HCT116 (cell line): ENCODE results near the gene ALKBH1. TPM values are rescaled to one million over a fixed set of nuclear protein-coding genes. Genes with fewer than 3 reads are reported as not detected.

Source experiments
- ATAC-seq: fragments of 200-7000 bp; cut with Tn5 transposase; 2 replicates; pipeline ENCODE4 v1.9.1; 2020; ENCODE audit warnings: mild to moderate bottlenecking, moderate library complexity
- BruUV-seq: library from RNA; stranded (reverse); fragments of 400-500 nt; replicated peaks from 2 replicates; lab custom pipeline; 2021; lab: Mats Ljungman, UMichigan
- CTCF ChIA-PET: fragments of 300-600 bp; sonication (Branson Sonifier 250); formaldehyde crosslinking; loops from one replicate; lab custom pipeline; 2021; ENCODE audit warnings: antibody characterized with exemption; lab: Charles Lee
- POLR2A ChIA-PET: fragments of 300-600, 350-600 bp; sonication (Branson Sonifier 250); formaldehyde crosslinking; loops from one replicate; lab custom pipeline; 2021; ENCODE audit warnings: antibody characterized with exemption; lab: Charles Lee
- RAD21 ChIA-PET, 2 experiments: fragments of 300-600 bp; sonication (Branson Sonifier 250); formaldehyde crosslinking; loops; one replicate each; lab custom pipeline; 2023; ENCODE audit warnings: low total read pairs in 2 of 2; ENCODE audit not compliant: uncharacterized antibody in 2 of 2, unreplicated experiment in 2 of 2, low non-redundant PET in 1 of 2; lab: Charles Lee
- DNase-seq: peaks from one replicate; pipeline ENCODE4 v3.0.0-alpha.2; 2010; ENCODE audit warnings: low read depth, low spot score
- H2AFZ ChIP-seq: fragments of 200-600 bp; shearing (Covaris generic), sonication (generic); 2 replicates; pipeline ENCODE4 v1.6.1; 2017; ENCODE audit warnings: low read depth, mixed run types, mixed read lengths, antibody characterized with exemption, low read length; ENCODE audit not compliant: poor library complexity, severe bottlenecking
- H3K27ac ChIP-seq: 2 replicates; pipeline ENCODE4 v1.5.1; 2012; ENCODE audit warnings: low read depth, low read length
- H3K27me3 ChIP-seq: fragments of 200-600 bp; sonication (generic); 2 replicates; pipeline ENCODE4 v1.6.1; 2016; ENCODE audit warnings: mixed run types, low read length, mixed read lengths; ENCODE audit not compliant: insufficient read depth
- H3K36me3 ChIP-seq, 2 experiments: fragments of 200-500 bp in 1 of 2; fragments of 200-600 bp in 1 of 2; sonication (Bioruptor generic) in 1 of 2; sonication (generic) in 1 of 2; 2 replicates each; pipeline versions ENCODE4 v1.5.1 to v1.6.1; 2014 to 2016; ENCODE audit warnings: low read length in 2 of 2, inconsistent platforms in 1 of 2, mixed read lengths in 1 of 2, mixed run types in 1 of 2; ENCODE audit not compliant: insufficient read depth in 2 of 2, control insufficient read depth in 1 of 2
- H3K4me1 ChIP-seq, 2 experiments: fragments of 200-600 bp in 1 of 2; sonication (generic) in 1 of 2; 2 replicates each; pipeline versions ENCODE4 v1.5.1 to v1.6.1; 2012 to 2017; ENCODE audit warnings: low read length in 2 of 2, inconsistent platforms in 1 of 2, mild to moderate bottlenecking in 1 of 2, mixed read lengths in 1 of 2, mixed run types in 1 of 2, moderate library complexity in 1 of 2; ENCODE audit not compliant: insufficient read depth in 2 of 2, control insufficient read depth in 1 of 2
- H3K4me2 ChIP-seq: fragments of 200-600 bp; sonication (generic); 2 replicates; pipeline ENCODE4 v1.6.1; 2017; ENCODE audit warnings: mixed run types, low read length, mixed read lengths
- H3K4me3 ChIP-seq, 2 experiments: fragments of 200-600 bp in 1 of 2; sonication (generic) in 1 of 2; replicated peaks in 1 of 2; 2 replicates each; pipeline ENCODE4 v1.5.1; 2011 to 2016; ENCODE audit warnings: low read length in 2 of 2, control low read depth in 1 of 2, low read depth in 1 of 2, mild to moderate bottlenecking in 1 of 2, mixed read lengths in 1 of 2, mixed run types in 1 of 2
- H3K79me2 ChIP-seq: fragments of 200-600 bp; sonication (generic); 2 replicates; pipeline ENCODE4 v1.6.1; 2017; ENCODE audit warnings: mild to moderate bottlenecking, mixed run types, low read length, moderate library complexity, mixed read lengths; ENCODE audit not compliant: insufficient read depth
- H3K9ac ChIP-seq: fragments of 200-600 bp; sonication (generic); 2 replicates; pipeline ENCODE4 v1.6.1; 2016; ENCODE audit warnings: low read length, mixed read lengths
- H3K9me2 ChIP-seq: fragments of 200-600 bp; sonication (generic), shearing (Covaris generic); 2 replicates; pipeline ENCODE4 v1.6.1; 2017; ENCODE audit warnings: mixed run types, mild to moderate bottlenecking, moderate library complexity; ENCODE audit not compliant: insufficient read depth
- H3K9me3 ChIP-seq, 2 experiments: fragments of 200-500 bp in 1 of 2; fragments of 200-600 bp in 1 of 2; sonication (Bioruptor generic) in 1 of 2; sonication (generic) in 1 of 2; 2 replicates each; pipeline ENCODE4 v1.6.1; 2014 to 2017; ENCODE audit warnings: low read length in 2 of 2, mixed read lengths in 2 of 2, inconsistent platforms in 1 of 2, low read depth in 1 of 2, mild to moderate bottlenecking in 1 of 2, mixed run types in 1 of 2, moderate library complexity in 1 of 2; ENCODE audit not compliant: control insufficient read depth in 1 of 2, insufficient read depth in 1 of 2
- H4K20me1 ChIP-seq: fragments of 200-600 bp; sonication (generic), shearing (Covaris generic); 2 replicates; pipeline ENCODE4 v1.6.1; 2017; ENCODE audit warnings: mixed run types, mild to moderate bottlenecking, moderate library complexity; ENCODE audit not compliant: insufficient read depth
- CEBPB ChIP-seq: IDR thresholded peaks from 2 replicates; pipeline ENCODE4 v1.6.1; 2012; ENCODE audit warnings: low read depth
- FOSL1 ChIP-seq: IDR thresholded peaks from 2 replicates; pipeline ENCODE4 v1.6.1; 2012; ENCODE audit warnings: low read depth
- RAD21 ChIP-seq: IDR thresholded peaks from 2 replicates; pipeline ENCODE4 v1.6.1; 2012; ENCODE audit warnings: low read depth, mild to moderate bottlenecking
- ZBTB33 ChIP-seq: IDR thresholded peaks from 2 replicates; pipeline ENCODE4 v1.6.1; 2011; ENCODE audit warnings: mild to moderate bottlenecking, low read length, moderate library complexity; ENCODE audit not compliant: insufficient replicate concordance; ENCODE audit errors: extremely low read depth
- ZFX ChIP-seq: fragments of 450-650 bp; IDR thresholded peaks from 2 replicates; pipeline ENCODE4 v1.6.1; 2017
- intact Hi-C: fragments of 100-400 bp; cut with micrococcal nuclease; formaldehyde crosslinking; loops from 2 replicates; pipeline ENCODE4 v1.10.0; 2022
- total RNA-seq: library from RNA; stranded (reverse); gene quantifications from one replicate; pipeline ENCODE4 v1.2.1, GENCODE V29; 2021; ENCODE audit not compliant: unreplicated experiment
- TF ChIP-seq, protein P1 (sequence below), 3 experiments: fragments of 200-600 bp in 1 of 3; sonication (generic) in 1 of 3; IDR thresholded peaks in 2 of 3; conservative IDR thresholded peaks in 1 of 3; 2 replicates each; pipeline ENCODE4 v1.5.1; 2012 to 2017; ENCODE audit warnings: low read depth in 2 of 3, low read length in 2 of 3, antibody characterized with exemption in 1 of 3, borderline replicate concordance in 1 of 3, control low read depth in 1 of 3, mild to moderate bottlenecking in 1 of 3, mixed read lengths in 1 of 3, mixed run types in 1 of 3, moderate library complexity in 1 of 3; ENCODE audit not compliant: insufficient read depth in 1 of 3

Gene ALKBH1
- total RNA-seq, 1 experiment from 2014 or later: 14.4 TPM

- H3K9me3 ChIP-seq: no peaks in the 10 kb centered on the region
- no TSS peak for BruUV-seq
- no peak for ATAC-seq
- no peaks in the 10 kb centered on the region for H3K27me3 ChIP-seq
- ChIA-PET CTCF (no interaction called here), POLR2A (no interaction called here), RAD21 (no interaction called here)
- H3K36me3 ChIP-seq: peaks cover 70 to 76% of the 10 kb centered on the region in 2 experiments
- H3K4me1 ChIP-seq: no peaks in the 10 kb centered on the region
- TF ChIP-seq CEBPB (no peak), FOSL1 (no peak), ZFX (no peak), RAD21 (no peak), ZBTB33 (no peak)
- TF ChIP-seq, protein P1, sequence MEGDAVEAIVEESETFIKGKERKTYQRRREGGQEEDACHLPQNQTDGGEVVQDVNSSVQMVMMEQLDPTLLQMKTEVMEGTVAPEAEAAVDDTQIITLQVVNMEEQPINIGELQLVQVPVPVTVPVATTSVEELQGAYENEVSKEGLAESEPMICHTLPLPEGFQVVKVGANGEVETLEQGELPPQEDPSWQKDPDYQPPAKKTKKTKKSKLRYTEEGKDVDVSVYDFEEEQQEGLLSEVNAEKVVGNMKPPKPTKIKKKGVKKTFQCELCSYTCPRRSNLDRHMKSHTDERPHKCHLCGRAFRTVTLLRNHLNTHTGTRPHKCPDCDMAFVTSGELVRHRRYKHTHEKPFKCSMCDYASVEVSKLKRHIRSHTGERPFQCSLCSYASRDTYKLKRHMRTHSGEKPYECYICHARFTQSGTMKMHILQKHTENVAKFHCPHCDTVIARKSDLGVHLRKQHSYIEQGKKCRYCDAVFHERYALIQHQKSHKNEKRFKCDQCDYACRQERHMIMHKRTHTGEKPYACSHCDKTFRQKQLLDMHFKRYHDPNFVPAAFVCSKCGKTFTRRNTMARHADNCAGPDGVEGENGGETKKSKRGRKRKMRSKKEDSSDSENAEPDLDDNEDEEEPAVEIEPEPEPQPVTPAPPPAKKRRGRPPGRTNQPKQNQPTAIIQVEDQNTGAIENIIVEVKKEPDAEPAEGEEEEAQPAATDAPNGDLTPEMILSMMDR (IDR thresholded peaks at IDR 0.05 in 2 of 3, conservative IDR thresholded peaks at IDR 0.05 in 1 of 3; ENCODE audit: borderline replicate concordance in 1 of 3, insufficient read depth in 1 of 3, low read depth in 2 of 3, low read length in 2 of 3): no peak
- H3K4me3 ChIP-seq: no peak overlapping the region
- no peak overlapping the region for H3K4me2 ChIP-seq
- no peaks in the 10 kb centered on the region for H3K9me2 ChIP-seq
- H2AFZ ChIP-seq: no peak overlapping the region
- no peak overlapping the region for H3K27ac ChIP-seq
- H3K9ac ChIP-seq: no peak overlapping the region
- peaks cover 4% of the 10 kb centered on the region; the same call in 1 of the 2 replicates for H4K20me1 ChIP-seq
- intact Hi-C loops: no loop called here
- H3K79me2 ChIP-seq: peaks cover 33% of the 10 kb centered on the region; the same call in 1 of the 2 replicates
- no peak for DNase-seq
These were observed 23.2 kb upstream of the ALKBH1 start for GRCh38 chr14:77730976-77731497.
